IMR-90 (cell line): ENCODE measurements around the gene CCDC77. TPM values are rescaled to one million over a fixed set of nuclear protein-coding genes. Genes with fewer than 3 reads are reported as not detected.

Experiments used
- ATAC-seq: fragments of 200-7000 bp; cut with Tn5 transposase; 2 replicates; pipeline ENCODE4 v1.9.1; 2020; ENCODE audit warnings: low read depth, mild to moderate bottlenecking, moderate library complexity
- BruUV-seq: library from RNA; stranded (reverse); fragments of 400-500 nt; replicated peaks from 2 replicates; lab custom pipeline; 2021; lab: Mats Ljungman, UMichigan
- CTCF ChIA-PET: fragments of 300-600 bp; formaldehyde crosslinking; extraction: SDS; loops from one replicate; lab custom pipeline; 2021; ENCODE audit warnings: antibody characterized with exemption; lab: Yijun Ruan, JAX
- POLR2A ChIA-PET: fragments of 300-600 bp; sonication (Branson Sonifier 250); formaldehyde crosslinking; loops from one replicate; lab custom pipeline; 2022; ENCODE audit warnings: antibody characterized with exemption; ENCODE audit not compliant: unreplicated experiment; lab: Charles Lee
- DNase-seq: peaks from one replicate; pipeline ENCODE4 v3.0.0; 2013
- H2AFZ ChIP-seq: replicated peaks from 2 replicates; pipeline ENCODE3; 2013; ENCODE audit warnings: low read length, mild to moderate bottlenecking; ENCODE audit not compliant: poor library complexity
- H2AK5ac ChIP-seq: 2 replicates; pipeline ENCODE4 v1.6.1; 2013; ENCODE audit warnings: low read depth, low read length, inconsistent platforms
- H2AK9ac ChIP-seq: replicated peaks from 2 replicates; pipeline ENCODE3; 2013; ENCODE audit warnings: mild to moderate bottlenecking, low read depth, low read length, moderate library complexity; ENCODE audit not compliant: poor library complexity
- H2BK120ac ChIP-seq: 2 replicates; pipeline ENCODE4 v1.6.1; 2013; ENCODE audit warnings: low read depth, low read length, inconsistent platforms
- H2BK15ac ChIP-seq: 3 replicates; pipeline ENCODE4 v1.6.1; 2013; ENCODE audit warnings: low read depth, low read length, inconsistent platforms
- H2BK20ac ChIP-seq: 2 replicates; pipeline ENCODE4 v1.6.1; 2013; ENCODE audit warnings: low read depth, mild to moderate bottlenecking, inconsistent platforms, low read length, moderate library complexity
- H2BK5ac ChIP-seq: 2 replicates; pipeline ENCODE4 v1.6.1; 2013; ENCODE audit warnings: mild to moderate bottlenecking, low read depth, low read length, inconsistent platforms; ENCODE audit not compliant: poor library complexity, severe bottlenecking
- H3K14ac ChIP-seq: replicated peaks from 2 replicates; pipeline ENCODE4 v1.6.1; 2013; ENCODE audit warnings: low read depth, low read length, inconsistent platforms
- H3K18ac ChIP-seq: 2 replicates; pipeline ENCODE4 v1.6.1; 2013; ENCODE audit warnings: low read depth, low read length, control low read depth
- H3K23ac ChIP-seq: 2 replicates; pipeline ENCODE4 v1.6.1; 2013; ENCODE audit warnings: low read depth, low read length, inconsistent platforms
- H3K27ac ChIP-seq: 2 replicates; pipeline ENCODE4 v1.5.1; 2013; ENCODE audit warnings: mild to moderate bottlenecking, control low read depth, low read length; ENCODE audit not compliant: insufficient read depth
- H3K27me3 ChIP-seq: 2 replicates; pipeline ENCODE4 v1.6.1; 2013; ENCODE audit warnings: low read length; ENCODE audit not compliant: control insufficient read depth, insufficient read depth
- H3K36me3 ChIP-seq: 2 replicates; pipeline ENCODE4 v1.6.1; 2013; ENCODE audit warnings: low read length, mixed read lengths; ENCODE audit not compliant: control insufficient read depth, insufficient read depth
- H3K4ac ChIP-seq: 2 replicates; pipeline ENCODE4 v1.6.1; 2013; ENCODE audit warnings: low read depth, low read length, inconsistent platforms
- H3K4me1 ChIP-seq: 2 replicates; pipeline ENCODE4 v1.6.1; 2013; ENCODE audit warnings: low read length, mixed read lengths; ENCODE audit not compliant: control insufficient read depth, insufficient read depth
- H3K4me2 ChIP-seq: 2 replicates; pipeline ENCODE4 v1.6.1; 2013; ENCODE audit warnings: low read depth, mild to moderate bottlenecking, control low read depth, low read length, moderate library complexity
- H3K4me3 ChIP-seq: 2 replicates; pipeline ENCODE4 v1.5.1; 2013; ENCODE audit warnings: low read depth, mild to moderate bottlenecking, control low read depth, low read length, moderate library complexity; ENCODE audit not compliant: insufficient read depth
- H3K56ac ChIP-seq: 2 replicates; pipeline ENCODE4 v1.6.1; 2013; ENCODE audit warnings: low read length, inconsistent platforms; ENCODE audit not compliant: insufficient read depth; ENCODE audit errors: extremely low read depth
- H3K79me1 ChIP-seq, 2 experiments: 2 replicates each; pipeline ENCODE4 v1.6.1; 2013; ENCODE audit warnings: low read length in 2 of 2, inconsistent platforms in 1 of 2, low read depth in 1 of 2
- H3K9ac ChIP-seq: 2 replicates; pipeline ENCODE4 v1.6.1; 2013; ENCODE audit warnings: low read depth, low read length, control low read depth
- H3K9me1 ChIP-seq: 2 replicates; pipeline ENCODE4 v1.6.1; 2013; ENCODE audit warnings: low read length, inconsistent platforms; ENCODE audit not compliant: insufficient read depth
- H3K9me3 ChIP-seq: 2 replicates; pipeline ENCODE4 v1.6.1; 2013; ENCODE audit warnings: low read length; ENCODE audit not compliant: control insufficient read depth, insufficient read depth
- H4K20me1 ChIP-seq: 2 replicates; pipeline ENCODE4 v1.6.1; 2013; ENCODE audit warnings: low read length, inconsistent platforms; ENCODE audit not compliant: insufficient read depth
- H4K5ac ChIP-seq: 2 replicates; pipeline ENCODE4 v1.6.1; 2013; ENCODE audit warnings: mild to moderate bottlenecking, low read depth, low read length, control low read depth
- H4K8ac ChIP-seq, 2 experiments: 2 replicates each; pipeline ENCODE4 v1.6.1; 2013; ENCODE audit warnings: low read depth in 2 of 2, low read length in 2 of 2, control low read depth in 1 of 2, inconsistent platforms in 1 of 2
- H4K91ac ChIP-seq: 2 replicates; pipeline ENCODE4 v1.6.1; 2013; ENCODE audit warnings: low read depth, low read length, inconsistent platforms; ENCODE audit not compliant: insufficient read depth
- CHD1 ChIP-seq: IDR thresholded peaks from 2 replicates; pipeline ENCODE4 v1.6.1; 2012; ENCODE audit warnings: low read depth, low read length, improper control_type of control experiment
- ELK1 ChIP-seq: fragments of 150-350 bp; IDR thresholded peaks from 2 replicates; pipeline ENCODE4 v1.6.1; 2016; ENCODE audit warnings: low read depth, mild to moderate bottlenecking, low read length, moderate library complexity, borderline replicate concordance
- MAFK ChIP-seq: IDR thresholded peaks from 2 replicates; pipeline ENCODE4 v1.6.1; 2012; ENCODE audit warnings: low read depth, low read length, improper control_type of control experiment
- MXI1 ChIP-seq: IDR thresholded peaks from 2 replicates; pipeline ENCODE4 v1.6.1; 2012; ENCODE audit warnings: low read depth, mild to moderate bottlenecking, low read length, moderate library complexity, borderline replicate concordance
- NFE2L2 ChIP-seq: fragments of 150-350 bp; IDR thresholded peaks from 2 replicates; pipeline ENCODE4 v1.6.1; 2016; ENCODE audit warnings: low read depth, mild to moderate bottlenecking, low read length
- POLR2A ChIP-seq: IDR thresholded peaks from 2 replicates; pipeline ENCODE4 v1.6.1; 2012; ENCODE audit warnings: mild to moderate bottlenecking, low read depth, low read length
- RAD21 ChIP-seq: IDR thresholded peaks from 2 replicates; pipeline ENCODE4 v1.6.1; 2012; ENCODE audit warnings: low read length, improper control_type of control experiment
- RCOR1 ChIP-seq: IDR thresholded peaks from 2 replicates; pipeline ENCODE4 v1.6.1; 2012; ENCODE audit warnings: mild to moderate bottlenecking, low read length, improper control_type of control experiment; ENCODE audit not compliant: insufficient replicate concordance
- RFX5 ChIP-seq: IDR thresholded peaks from 2 replicates; pipeline ENCODE4 v1.8.0; 2012; ENCODE audit warnings: low read depth, mild to moderate bottlenecking, low read length, moderate library complexity
- SMC3 ChIP-seq: fragments of 150-350 bp; IDR thresholded peaks from 2 replicates; pipeline ENCODE4 v1.6.1; 2016; ENCODE audit warnings: low read depth, mild to moderate bottlenecking, antibody characterized with exemption, low read length, moderate library complexity
- USF2 ChIP-seq: fragments of 150-350 bp; IDR thresholded peaks from 2 replicates; pipeline ENCODE4 v1.6.1; 2017; ENCODE audit warnings: mild to moderate bottlenecking, antibody characterized with exemption, low read length, low read depth
- WGBS, 2 experiments: methylation state at CpG; one replicate each; pipeline versions ENCODE4 v1.1.5 to v1.1.7; 2013; ENCODE audit warnings: missing lambda C conversion rate in 2 of 2; ENCODE audit not compliant: insufficient read length in 1 of 2; ENCODE audit errors: extremely low coverage in 2 of 2; 5-methylcytosine and 5-hydroxymethylcytosine counted together
- dilution Hi-C: fragments of 300-500 bp; cut with HindIII; formaldehyde crosslinking; loops from one replicate; pipeline ENCODE4 v1.14.3; 2018; ENCODE audit warnings: low sequenced_read_pairs; ENCODE audit not compliant: unreplicated experiment
- in situ Hi-C: fragments of 300-500 bp; cut with MboI; formaldehyde crosslinking; loops from 3 replicates; pipeline ENCODE4 v1.14.3; 2019; ENCODE audit warnings: low sequenced_read_pairs, inconsistent platforms, mixed read lengths
- intact Hi-C: fragments of 100-400 bp; cut with micrococcal nuclease; formaldehyde crosslinking; loops from 2 replicates; pipeline ENCODE4 v1.10.0; 2022
- polyA plus RNA-seq, 3 experiments: library from polyadenylated mRNA; depleted of rRNA; stranded (reverse); fragments of >200 nt; gene quantifications; 2 replicates each; pipeline ENCODE4 v1.2.3, GENCODE V29; 2012; ENCODE audit warnings: low replicate concordance in 1 of 3
- total RNA-seq: library from RNA; depleted of rRNA; stranded (reverse); fragments of >200 nt; gene quantifications from 2 replicates; pipeline ENCODE4 v1.2.3, GENCODE V29; 2012
- TF ChIP-seq, protein P1 (sequence below): conservative IDR thresholded peaks from 2 replicates; pipeline ENCODE4 v1.5.1; 2012; ENCODE audit warnings: mild to moderate bottlenecking, low read depth, low read length, improper control_type of control experiment

Gene CCDC77
- total and polyA plus RNA-seq, 2 of the 4 experiments (the other 2 are of a cell fraction): 6.6 to 7.2 TPM

GRCh38 chr12:442235-442884, 40.9 kb downstream of the CCDC77 start:
- no peaks in the 10 kb centered on the region for H3K4me1 ChIP-seq
- no peak overlapping the region for H3K4me3 ChIP-seq
- H3K14ac ChIP-seq: no peak overlapping the region
- no peaks in the 10 kb centered on the region for H4K20me1 ChIP-seq
- H3K23ac ChIP-seq: no peak overlapping the region
- no peak overlapping the region for H3K9ac ChIP-seq
- H2BK15ac ChIP-seq: no peak overlapping the region
- intact Hi-C loops (loop anchor here (1.0 kb wide), 1 partner anchor 105 kb away; no protein-coding TSS in a partner anchor), dilution Hi-C loops (no loop called here), in situ Hi-C loops (no loop called here)
- no peaks in the 10 kb centered on the region for H3K9me1 ChIP-seq
- peaks cover 2% of the 10 kb centered on the region; the same call in 1 of the 2 replicates for H3K27me3 ChIP-seq
- H3K79me1 ChIP-seq: no peaks in the 10 kb centered on the region
- no peak overlapping the region for H3K4ac ChIP-seq
- TF ChIP-seq, protein P1, sequence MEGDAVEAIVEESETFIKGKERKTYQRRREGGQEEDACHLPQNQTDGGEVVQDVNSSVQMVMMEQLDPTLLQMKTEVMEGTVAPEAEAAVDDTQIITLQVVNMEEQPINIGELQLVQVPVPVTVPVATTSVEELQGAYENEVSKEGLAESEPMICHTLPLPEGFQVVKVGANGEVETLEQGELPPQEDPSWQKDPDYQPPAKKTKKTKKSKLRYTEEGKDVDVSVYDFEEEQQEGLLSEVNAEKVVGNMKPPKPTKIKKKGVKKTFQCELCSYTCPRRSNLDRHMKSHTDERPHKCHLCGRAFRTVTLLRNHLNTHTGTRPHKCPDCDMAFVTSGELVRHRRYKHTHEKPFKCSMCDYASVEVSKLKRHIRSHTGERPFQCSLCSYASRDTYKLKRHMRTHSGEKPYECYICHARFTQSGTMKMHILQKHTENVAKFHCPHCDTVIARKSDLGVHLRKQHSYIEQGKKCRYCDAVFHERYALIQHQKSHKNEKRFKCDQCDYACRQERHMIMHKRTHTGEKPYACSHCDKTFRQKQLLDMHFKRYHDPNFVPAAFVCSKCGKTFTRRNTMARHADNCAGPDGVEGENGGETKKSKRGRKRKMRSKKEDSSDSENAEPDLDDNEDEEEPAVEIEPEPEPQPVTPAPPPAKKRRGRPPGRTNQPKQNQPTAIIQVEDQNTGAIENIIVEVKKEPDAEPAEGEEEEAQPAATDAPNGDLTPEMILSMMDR: peak; percentile 75
- TF ChIP-seq NFE2L2 (no peak), MXI1 (no peak), CHD1 (no peak), RFX5 (peak; percentile 58), RCOR1 (no peak), SMC3 (peak; percentile 75), POLR2A (no peak), MAFK (no peak), USF2 (no peak), ELK1 (no peak), RAD21 (peak; percentile 71)
- H3K4me2 ChIP-seq: no peak overlapping the region
- POLR2A ChIA-PET: no interaction called here
- H2AK5ac ChIP-seq: no peak overlapping the region
- H2AK9ac ChIP-seq: no peak overlapping the region
- no peaks in the 10 kb centered on the region for H3K9me3 ChIP-seq
- DNase-seq (peak; percentile 42), ATAC-seq (peak; percentile 84)
- no peak overlapping the region for H2BK5ac ChIP-seq
- H3K36me3 ChIP-seq: no peaks in the 10 kb centered on the region; the same call in 1 of the 2 replicates
- H2BK20ac ChIP-seq: no peak overlapping the region
- no peak overlapping the region for H2BK120ac ChIP-seq
- BruUV-seq: no TSS peak
- WGBS, 2 experiments: no CpG with 5 or more reads among the region's 16 CpGs
- no peak overlapping the region for H3K18ac ChIP-seq
- H3K56ac ChIP-seq: no peak overlapping the region
- no peak overlapping the region for H4K5ac ChIP-seq
- H2AFZ ChIP-seq: no peak overlapping the region
- H4K8ac ChIP-seq: no peak overlapping the region
- no peak overlapping the region for H4K91ac ChIP-seq
- H3K27ac ChIP-seq: no peak overlapping the region
- CTCF ChIA-PET: interaction anchor here (0.5 to 3.8 kb wide), 9 partner anchors 8 to 1160 kb away, joined by 3 to 21 read pairs (median 4); no protein-coding TSS in a partner anchor
